Measurements from ENCODE around the gene EPS8L1.

GRCh38 chr19:55050749-55051532 is 24.7 kb upstream of the EPS8L1 start:
- TF ChIP-seq, protein P1, sequence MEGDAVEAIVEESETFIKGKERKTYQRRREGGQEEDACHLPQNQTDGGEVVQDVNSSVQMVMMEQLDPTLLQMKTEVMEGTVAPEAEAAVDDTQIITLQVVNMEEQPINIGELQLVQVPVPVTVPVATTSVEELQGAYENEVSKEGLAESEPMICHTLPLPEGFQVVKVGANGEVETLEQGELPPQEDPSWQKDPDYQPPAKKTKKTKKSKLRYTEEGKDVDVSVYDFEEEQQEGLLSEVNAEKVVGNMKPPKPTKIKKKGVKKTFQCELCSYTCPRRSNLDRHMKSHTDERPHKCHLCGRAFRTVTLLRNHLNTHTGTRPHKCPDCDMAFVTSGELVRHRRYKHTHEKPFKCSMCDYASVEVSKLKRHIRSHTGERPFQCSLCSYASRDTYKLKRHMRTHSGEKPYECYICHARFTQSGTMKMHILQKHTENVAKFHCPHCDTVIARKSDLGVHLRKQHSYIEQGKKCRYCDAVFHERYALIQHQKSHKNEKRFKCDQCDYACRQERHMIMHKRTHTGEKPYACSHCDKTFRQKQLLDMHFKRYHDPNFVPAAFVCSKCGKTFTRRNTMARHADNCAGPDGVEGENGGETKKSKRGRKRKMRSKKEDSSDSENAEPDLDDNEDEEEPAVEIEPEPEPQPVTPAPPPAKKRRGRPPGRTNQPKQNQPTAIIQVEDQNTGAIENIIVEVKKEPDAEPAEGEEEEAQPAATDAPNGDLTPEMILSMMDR (conservative IDR thresholded peaks at IDR 0.05; ENCODE audit: low read depth, low read length): no peak
- TF ChIP-seq POLR2A (IDR thresholded peaks at IDR 0.05; ENCODE audit: low read depth, low read length) (no peak), RAD21 (IDR thresholded peaks at IDR 0.05; ENCODE audit: low read length) (no peak), MAFK (IDR thresholded peaks at IDR 0.05; ENCODE audit: low read depth, low read length) (no peak), CEBPB (IDR thresholded peaks at IDR 0.05; ENCODE audit: low read depth, low read length) (no peak), RFX5 (IDR thresholded peaks at IDR 0.05; ENCODE audit: low read depth, low read length) (no peak), NFE2L2 (IDR thresholded peaks at IDR 0.05; ENCODE audit: low read depth, low read length) (no peak), SMC3 (IDR thresholded peaks at IDR 0.05; ENCODE audit: low read depth, low read length) (no peak), BHLHE40 (IDR thresholded peaks at IDR 0.05; ENCODE audit: low read depth, low read length) (no peak), MXI1 (IDR thresholded peaks at IDR 0.05; ENCODE audit: borderline replicate concordance, low read depth, low read length) (no peak), CHD1 (IDR thresholded peaks at IDR 0.05; ENCODE audit: low read depth, low read length) (no peak)
- TF ChIP-seq, protein P2, sequence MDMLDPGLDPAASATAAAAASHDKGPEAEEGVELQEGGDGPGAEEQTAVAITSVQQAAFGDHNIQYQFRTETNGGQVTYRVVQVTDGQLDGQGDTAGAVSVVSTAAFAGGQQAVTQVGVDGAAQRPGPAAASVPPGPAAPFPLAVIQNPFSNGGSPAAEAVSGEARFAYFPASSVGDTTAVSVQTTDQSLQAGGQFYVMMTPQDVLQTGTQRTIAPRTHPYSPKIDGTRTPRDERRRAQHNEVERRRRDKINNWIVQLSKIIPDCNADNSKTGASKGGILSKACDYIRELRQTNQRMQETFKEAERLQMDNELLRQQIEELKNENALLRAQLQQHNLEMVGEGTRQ (IDR thresholded peaks at IDR 0.05; ENCODE audit: low read depth, low read length): no peak
